ENCODE data around the gene GRK5.

GRCh38 chr10:119474606-119475005, 267.2 kb downstream of the GRK5 start:
- TF ChIP-seq POLR2A (IDR thresholded peaks at IDR 0.05) = no peak
- no peak for TF ChIP-seq CTCF (IDR thresholded peaks at IDR 0.05 in 4 of 5, conservative IDR thresholded peaks at IDR 0.05 in 1 of 5)
